ENCODE results near the gene TRAM2.

TRAM2 gene

GRCh38 chr6:52457096-52457495 lies 119.8 kb downstream of the TRAM2 start:
- H3K4me3 ChIP-seq, result no peak overlapping the region
- no peak for TF ChIP-seq CTCF (IDR thresholded peaks at IDR 0.05)
- no peaks in the 10 kb centered on the region for H3K4me1 ChIP-seq
- DNase-seq, result no peak
- no peaks in the 10 kb centered on the region for H3K9me3 ChIP-seq
- H3K27ac ChIP-seq, result no peak overlapping the region
- intact Hi-C loops (cut with DNase I; ENCODE audit: low total_unique reads), result no loop called here
- H3K27me3 ChIP-seq, result no peaks in the 10 kb centered on the region
- peaks cover 0 to 9% (median 5%) of the 10 kb centered on the region in 3 donors for H3K36me3 ChIP-seq

- Histone ChIP-seq H3K36me3 (peaks cover 0 to 9% (median 5%) of the 10 kb centered on the region in 3 donors), H3K4me3 (no peak overlapping the region), H3K4me1 (no peaks in the 10 kb centered on the region), H3K27ac (no peak overlapping the region), H3K27me3 (no peaks in the 10 kb centered on the region), H3K9me3 (no peaks in the 10 kb centered on the region)
- no peak for TF ChIP-seq CTCF (IDR thresholded peaks at IDR 0.05)
- no peak for DNase-seq
- intact Hi-C loops (cut with DNase I; ENCODE audit: low total_unique reads), result no loop called here
Measured at GRCh38 chr6:52454556-52454955, 122.3 kb downstream of the TRAM2 start.

All from tibial artery (tissue), 4 donors.